ENCODE data around the gene FIGLA. TPM values are rescaled to one million over a fixed set of nuclear protein-coding genes. Genes with fewer than 3 reads are reported as not detected.

The FIGLA gene
- total RNA-seq (not detected in 2 replicates), polyA plus RNA-seq (not detected in 2 replicates), polyA minus RNA-seq (ENCODE audit: low replicate concordance) (not detected in 2 replicates)
- polyA plus RNA-seq (2012), result not detected in 2 replicates

- Histone ChIP-seq H3K4me2 (ENCODE audit: extremely low read depth, insufficient read depth, low read length) (peak within 1 kb of the TSS; percentile 59), H3K27me3 (ENCODE audit: control insufficient read depth, insufficient read depth, low read length) (peaks cover 35% of the 10 kb centered on the region), H3K4me1 (ENCODE audit: control insufficient read depth, extremely low read depth, insufficient read depth, low read length) (no peaks in the 10 kb centered on the region), H4K20me1 (ENCODE audit: control insufficient read depth, extremely low read depth, insufficient read depth, low read length) (peaks cover 3% of the 10 kb centered on the region), H2AFZ (ENCODE audit: low read length) (no peak within 1 kb of the TSS), H3K79me2 (ENCODE audit: control insufficient read depth, insufficient read depth, low read length) (no peaks in the 10 kb centered on the region), H3K9ac (ENCODE audit: insufficient read depth, low read length) (no peak within 1 kb of the TSS), H3K36me3 (ENCODE audit: control insufficient read depth, insufficient read depth, low read length) (no peaks in the 10 kb centered on the region), H3K9me3 (ENCODE audit: control insufficient read depth, insufficient read depth, low read depth, low read length) (no peaks in the 10 kb centered on the region), H3K27ac (ENCODE audit: insufficient read depth, low read length) (no peak within 1 kb of the TSS), H3K4me3 (replicated peaks in 1 of 4; ENCODE audit: control extremely low read depth in 1 of 4, insufficient read depth in 1 of 4, low read depth in 3 of 4, low read length in 4 of 4) (no peak within 1 kb of the TSS)
- DNase-seq (ENCODE audit: low read depth in 2 of 2), result no peak
- TF ChIP-seq CTCF (conservative IDR thresholded peaks at IDR 0.05 in 1 of 2, IDR thresholded peaks at IDR 0.05 in 1 of 2; ENCODE audit: low read depth in 1 of 2, low read length in 2 of 2) (no peak), EZH2 (IDR thresholded peaks at IDR 0.05; ENCODE audit: low read length, missing control alignments) (peak; percentile 73)
These were observed at the start of gene FIGLA for GRCh38 chr2:70790136-70790828. TSS of gene FIGLA (minus strand) at chr2:70790643. CDS start at chr2:70790638, 5 bp downstream.

GRCh38 chr2:70837980-70838925, 47.8 kb upstream of the FIGLA start:
- Histone ChIP-seq H3K4me3 (replicated peaks in 1 of 4; ENCODE audit: control extremely low read depth in 1 of 4, insufficient read depth in 1 of 4, low read depth in 3 of 4, low read length in 4 of 4) (no peak overlapping the region), H4K20me1 (ENCODE audit: control insufficient read depth, extremely low read depth, insufficient read depth, low read length) (no peaks in the 10 kb centered on the region), H3K79me2 (ENCODE audit: control insufficient read depth, insufficient read depth, low read length) (no peaks in the 10 kb centered on the region), H2AFZ (ENCODE audit: low read length) (no peak overlapping the region), H3K9me3 (ENCODE audit: control insufficient read depth, insufficient read depth, low read depth, low read length) (no peaks in the 10 kb centered on the region), H3K4me1 (ENCODE audit: control insufficient read depth, extremely low read depth, insufficient read depth, low read length) (no peaks in the 10 kb centered on the region), H3K9ac (ENCODE audit: insufficient read depth, low read length) (no peak overlapping the region), H3K4me2 (ENCODE audit: extremely low read depth, insufficient read depth, low read length) (no peak overlapping the region), H3K36me3 (ENCODE audit: control insufficient read depth, insufficient read depth, low read length) (no peaks in the 10 kb centered on the region), H3K27me3 (ENCODE audit: control insufficient read depth, insufficient read depth, low read length) (no peaks in the 10 kb centered on the region), H3K27ac (ENCODE audit: insufficient read depth, low read length) (no peak overlapping the region)
- DNase-seq (ENCODE audit: low read depth in 2 of 2), result no peak
- TF ChIP-seq EZH2 (IDR thresholded peaks at IDR 0.05; ENCODE audit: low read length, missing control alignments) (no peak), CTCF (conservative IDR thresholded peaks at IDR 0.05 in 1 of 2, IDR thresholded peaks at IDR 0.05 in 1 of 2; ENCODE audit: low read depth in 1 of 2, low read length in 2 of 2) (no peak)

- no peak within 1 kb of the TSS for H2AFZ ChIP-seq (ENCODE audit: low read length)
- no peak within 1 kb of the TSS for H3K4me2 ChIP-seq (ENCODE audit: extremely low read depth, insufficient read depth, low read length)
- H3K9me3 ChIP-seq (ENCODE audit: control insufficient read depth, insufficient read depth, low read depth, low read length), result no peaks in the 10 kb centered on the region
- H3K4me3 ChIP-seq (replicated peaks in 1 of 4; ENCODE audit: control extremely low read depth in 1 of 4, insufficient read depth in 1 of 4, low read depth in 3 of 4, low read length in 4 of 4), result no peak within 1 kb of the TSS
- H3K4me1 ChIP-seq (ENCODE audit: control insufficient read depth, extremely low read depth, insufficient read depth, low read length), result no peaks in the 10 kb centered on the region
- H3K27me3 ChIP-seq (ENCODE audit: control insufficient read depth, insufficient read depth, low read length), result no peaks in the 10 kb centered on the region
- no peak within 1 kb of the TSS for H3K9ac ChIP-seq (ENCODE audit: insufficient read depth, low read length)
- no peak for DNase-seq (ENCODE audit: low read depth in 2 of 2)
- no peaks in the 10 kb centered on the region for H3K79me2 ChIP-seq (ENCODE audit: control insufficient read depth, insufficient read depth, low read length)
- H3K27ac ChIP-seq (ENCODE audit: insufficient read depth, low read length), result no peak within 1 kb of the TSS
- H4K20me1 ChIP-seq (ENCODE audit: control insufficient read depth, extremely low read depth, insufficient read depth, low read length), result no peaks in the 10 kb centered on the region
- no peak for TF ChIP-seq EZH2 (IDR thresholded peaks at IDR 0.05; ENCODE audit: low read length, missing control alignments)
- TF ChIP-seq CTCF (conservative IDR thresholded peaks at IDR 0.05 in 1 of 2, IDR thresholded peaks at IDR 0.05 in 1 of 2; ENCODE audit: low read depth in 1 of 2, low read length in 2 of 2), result no peak
- no peaks in the 10 kb centered on the region for H3K36me3 ChIP-seq (ENCODE audit: control insufficient read depth, insufficient read depth, low read length)
These were observed 45.2 kb upstream of the FIGLA start, which contains the start of gene CD207 for GRCh38 chr2:70835643-70836042. TSS of gene CD207 (minus strand) at chr2:70835816. CDS start at chr2:70835776, 40 bp downstream.
